GM12801 (cell line): ENCODE measurements around the gene PKD2L2.

Experiments used
- CTCF ChIP-seq: IDR thresholded peaks from one replicate; pipeline ENCODE4 v1.5.1; 2011; ENCODE audit warnings: control low read depth; ENCODE audit not compliant: insufficient read length; ENCODE audit errors: extremely low read depth

The PKD2L2 gene

GRCh38 chr5:137896560-137896959 lies 7.3 kb downstream of the PKD2L2 start:
- no peak for TF ChIP-seq CTCF

- TF ChIP-seq CTCF, result no peak
Measured at GRCh38 chr5:137899493-137899892, 10.2 kb downstream of the PKD2L2 start.

DNA sequence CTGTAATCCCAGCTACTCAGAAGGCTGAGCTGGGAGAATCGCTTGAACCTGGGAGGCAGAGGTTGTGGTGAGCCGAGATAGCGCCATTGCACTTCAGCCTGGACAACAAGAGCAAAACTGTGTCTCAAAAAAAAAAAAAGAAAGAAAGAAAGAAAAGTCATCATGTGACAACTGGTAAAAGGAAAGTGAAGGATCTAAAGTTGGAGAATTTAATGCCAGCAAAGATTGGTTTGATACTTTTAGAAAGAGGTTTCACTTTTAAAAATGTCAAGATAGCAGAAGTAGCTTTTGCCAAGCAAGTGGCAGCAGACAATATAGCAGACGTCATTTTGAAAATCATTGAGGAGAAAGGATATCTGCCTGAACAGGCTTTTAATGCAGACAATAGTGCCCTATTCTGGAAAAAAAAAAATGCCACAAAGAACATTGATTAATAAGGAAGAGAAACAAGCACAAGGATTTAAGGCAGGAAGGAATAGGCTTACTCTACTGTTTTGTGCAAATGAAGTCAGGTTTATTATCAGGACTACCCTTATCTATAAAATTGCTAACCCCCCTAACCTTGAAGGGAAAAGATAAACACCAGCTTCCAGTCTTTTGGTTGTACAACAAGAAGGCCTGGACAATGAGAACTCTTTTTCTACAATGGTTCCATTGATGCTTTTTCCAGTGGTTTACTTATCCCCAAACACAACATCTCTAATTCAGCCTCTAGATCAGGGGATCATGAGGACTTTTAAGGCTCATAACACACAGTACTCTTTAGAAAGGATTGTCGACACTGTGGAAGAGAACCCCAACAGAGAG lies 12.0 kb downstream of the PKD2L2 start:
- no peak for TF ChIP-seq CTCF

- no peak for TF ChIP-seq CTCF
Measured at GRCh38 chr5:137902408-137903133, 13.3 kb downstream of the PKD2L2 start.

DNA sequence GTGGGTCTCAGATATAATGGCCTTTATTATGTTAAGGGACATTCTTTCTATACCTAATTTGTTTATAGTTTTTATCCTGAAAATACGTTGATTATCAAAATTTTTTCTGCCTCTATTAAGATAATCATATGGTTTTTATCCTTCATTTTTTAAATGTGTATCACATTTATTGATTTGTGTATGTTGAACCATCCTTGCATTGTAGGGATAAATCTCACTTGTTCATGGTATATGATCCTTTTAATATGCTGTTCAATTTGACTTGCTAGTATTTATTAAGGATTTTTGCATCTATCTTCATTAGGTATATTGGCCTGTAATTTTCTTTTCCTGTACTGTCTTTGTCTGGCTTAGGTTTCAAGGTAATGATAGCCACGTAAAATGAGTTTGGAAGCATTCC lies 25.5 kb downstream of the PKD2L2 start:
- TF ChIP-seq CTCF, result no peak

- no peak for TF ChIP-seq CTCF
Measured at GRCh38 chr5:137916923-137917322, 27.7 kb downstream of the PKD2L2 start.

DNA sequence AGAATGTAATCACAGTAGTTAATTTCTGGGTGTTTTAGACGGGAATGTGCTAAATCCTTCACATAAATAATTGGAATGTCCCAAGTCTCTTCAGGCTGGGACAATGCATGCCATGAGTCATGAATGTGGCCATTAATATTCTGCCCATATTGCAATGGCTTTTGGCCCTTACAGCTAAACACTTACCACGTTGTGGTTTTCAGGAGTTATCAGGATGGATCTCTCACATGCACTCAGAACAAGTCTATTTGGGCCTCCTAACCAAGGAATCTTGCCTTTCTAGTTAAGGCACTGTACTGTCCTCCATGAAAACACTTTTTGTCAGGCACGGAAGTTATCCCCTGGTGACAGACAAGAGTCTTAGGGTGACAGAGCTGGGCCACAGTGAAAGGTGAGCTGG lies 32.7 kb downstream of the PKD2L2 start:
- TF ChIP-seq CTCF, result no peak
